HG02885 (cell line): Measurements from ENCODE around the gene CRYGC.

Experiments
- ATAC-seq: cut with Tn5 transposase; IDR thresholded peaks from one replicate; pipeline ENCODE4 v1.9.1; 2021; ENCODE audit warnings: mild to moderate bottlenecking; ENCODE audit not compliant: unreplicated experiment, poor library complexity

The CRYGC gene

GRCh38 chr2:208098267-208098666, 31.4 kb downstream of the CRYGC start:
- ATAC-seq = no peak

GRCh38 chr2:208097801-208098200, 31.8 kb downstream of the CRYGC start:
- no peak for ATAC-seq

GRCh38 chr2:208097313-208097712, 32.3 kb downstream of the CRYGC start:
- ATAC-seq = no peak

- ATAC-seq = no peak
Observed at GRCh38 chr2:208096080-208096479, 33.5 kb downstream of the CRYGC start.

- no peak for ATAC-seq
Observed at GRCh38 chr2:208093128-208093527, 36.5 kb downstream of the CRYGC start.

GRCh38 chr2:208092093-208092832, 37.4 kb downstream of the CRYGC start:
- ATAC-seq = no peak

- ATAC-seq = no peak
Observed at GRCh38 chr2:208090420-208090819, 39.2 kb downstream of the CRYGC start.

- no peak for ATAC-seq
Observed at GRCh38 chr2:208086029-208086428, 43.6 kb downstream of the CRYGC start.

- no peak for ATAC-seq
Observed at GRCh38 chr2:208083807-208084206, 45.8 kb downstream of the CRYGC start.
